HEK293 (cell line): ENCODE data around the gene LPAR2.

Experiments
- CTCF ChIA-PET: fragments of 350-600 bp; formaldehyde crosslinking; extraction: SDS; loops from one replicate; lab custom pipeline; 2021; ENCODE audit warnings: antibody characterized with exemption; lab: Yijun Ruan, JAX
- POLR2A ChIA-PET: fragments of 300-600 bp; formaldehyde crosslinking; extraction: SDS; loops from one replicate; lab custom pipeline; 2020; ENCODE audit warnings: antibody characterized with exemption, inconsistent platforms; lab: Yijun Ruan, JAX
- H3K27ac ChIP-seq: fragments of 200-500 bp; sonication (Bioruptor generic); 2 replicates; pipeline ENCODE4 v1.5.1; 2014; ENCODE audit warnings: low read depth, low read length, control low read depth, inconsistent platforms; ENCODE audit errors: extremely low read depth
- H3K36me3 ChIP-seq, 2 experiments: fragments of 200-500 bp in 1 of 2; sonication (Bioruptor generic) in 1 of 2; 1 replicate in 1 of 2; 2 replicates in 1 of 2; pipeline ENCODE4 v1.5.1; 2014 to 2017; ENCODE audit warnings: inconsistent platforms in 2 of 2, low read length in 2 of 2; ENCODE audit not compliant: control insufficient read depth in 2 of 2, insufficient read depth in 1 of 2
- H3K4me1 ChIP-seq: fragments of 200-500 bp; sonication (Bioruptor generic); 2 replicates; pipeline ENCODE4 v1.5.1; 2014; ENCODE audit warnings: mild to moderate bottlenecking, low read length, inconsistent platforms; ENCODE audit not compliant: control insufficient read depth, insufficient read depth
- H3K4me3 ChIP-seq: 2 replicates; pipeline ENCODE4 v1.5.1; 2011; ENCODE audit warnings: low read depth, mild to moderate bottlenecking, control low read depth, low read length, moderate library complexity
- H3K9me3 ChIP-seq: fragments of 200-500 bp; sonication (Bioruptor generic); 2 replicates; pipeline ENCODE4 v1.5.1; 2014; ENCODE audit warnings: low read depth, low read length, inconsistent platforms; ENCODE audit not compliant: control insufficient read depth, insufficient read depth
- FEZF1 ChIP-seq: fragments of 450-650 bp; formaldehyde crosslinking; IDR thresholded peaks from 2 replicates; pipeline ENCODE4 v1.5.1; 2016; ENCODE audit warnings: missing biosample characterization, missing genetic modification characterization
- HOXD13 ChIP-seq: sonication (generic); formaldehyde crosslinking; IDR thresholded peaks from 2 replicates; pipeline ENCODE4 v1.8.0; 2022; ENCODE audit warnings: missing genetic modification reagents, borderline replicate concordance
- KLF10 ChIP-seq: fragments of 450-650 bp; IDR thresholded peaks from 2 replicates; pipeline ENCODE4 v1.5.1; 2018; ENCODE audit warnings: missing biosample characterization, mild to moderate bottlenecking, missing genetic modification characterization
- ZBTB11 ChIP-seq: fragments of 450-650 bp; formaldehyde crosslinking; conservative IDR thresholded peaks from 2 replicates; pipeline ENCODE4 v1.5.1; 2016; ENCODE audit warnings: low read depth, missing biosample characterization, missing genetic modification characterization
- ZFP69B ChIP-seq: fragments of 450-650 bp; formaldehyde crosslinking; IDR thresholded peaks from 2 replicates; pipeline ENCODE4 v1.5.1; 2016; ENCODE audit warnings: missing biosample characterization, missing genetic modification characterization
- ZNF132 ChIP-seq: fragments of 450-650 bp; formaldehyde crosslinking; IDR thresholded peaks from 2 replicates; pipeline ENCODE4 v1.5.1; 2017; ENCODE audit warnings: missing biosample characterization, missing genetic modification characterization, borderline replicate concordance
- ZNF133 ChIP-seq: fragments of 450-650 bp; formaldehyde crosslinking; IDR thresholded peaks from 2 replicates; pipeline ENCODE4 v1.5.1; 2016; ENCODE audit warnings: missing biosample characterization, missing genetic modification characterization
- ZNF140 ChIP-seq: fragments of 450-650 bp; formaldehyde crosslinking; IDR thresholded peaks from 2 replicates; pipeline ENCODE4 v1.5.1; 2016; ENCODE audit warnings: missing biosample characterization, missing genetic modification characterization
- ZNF155 ChIP-seq: fragments of 450-650 bp; formaldehyde crosslinking; IDR thresholded peaks from 2 replicates; pipeline ENCODE4 v1.5.1; 2016; ENCODE audit warnings: missing biosample characterization, missing genetic modification characterization
- ZNF174 ChIP-seq: fragments of 450-650 bp; formaldehyde crosslinking; IDR thresholded peaks from 2 replicates; pipeline ENCODE4 v1.5.0; 2017; ENCODE audit warnings: missing biosample characterization, mild to moderate bottlenecking, missing genetic modification characterization
- ZNF175 ChIP-seq: fragments of 450-650 bp; formaldehyde crosslinking; IDR thresholded peaks from 2 replicates; pipeline ENCODE4 v1.5.1; 2016; ENCODE audit warnings: missing biosample characterization, missing genetic modification characterization
- ZNF394 ChIP-seq: fragments of 450-650 bp; formaldehyde crosslinking; IDR thresholded peaks from 2 replicates; pipeline ENCODE4 v1.5.1; 2016; ENCODE audit warnings: missing biosample characterization, missing genetic modification characterization, mild to moderate bottlenecking, moderate library complexity, borderline replicate concordance
- ZNF473 ChIP-seq: fragments of 450-650 bp; formaldehyde crosslinking; IDR thresholded peaks from 2 replicates; pipeline ENCODE4 v1.5.1; 2017; ENCODE audit warnings: missing biosample characterization, missing genetic modification characterization
- ZNF629 ChIP-seq: fragments of 450-650 bp; formaldehyde crosslinking; IDR thresholded peaks from 2 replicates; pipeline ENCODE4 v1.5.1; 2017; ENCODE audit warnings: missing biosample characterization, missing genetic modification characterization
- ZNF664 ChIP-seq: fragments of 450-650 bp; formaldehyde crosslinking; IDR thresholded peaks from 2 replicates; pipeline ENCODE4 v1.5.1; 2016; ENCODE audit warnings: missing biosample characterization, missing genetic modification characterization
- TF ChIP-seq, protein P1 (sequence below): fragments of 450-650 bp; formaldehyde crosslinking; IDR thresholded peaks from 2 replicates; pipeline ENCODE4 v1.5.1; 2016; ENCODE audit warnings: missing biosample characterization, missing genetic modification characterization
- TF ChIP-seq, protein P2 (sequence below): fragments of 450-650 bp; formaldehyde crosslinking; IDR thresholded peaks from 2 replicates; pipeline ENCODE4 v1.5.1; 2016; ENCODE audit warnings: missing biosample characterization, missing genetic modification characterization
- TF ChIP-seq, protein P3 (sequence below): sonication (generic); formaldehyde crosslinking; IDR thresholded peaks from 2 replicates; pipeline ENCODE4 v1.8.1; 2022; ENCODE audit warnings: mild to moderate bottlenecking, moderate library complexity, missing genetic modification reagents
- TF ChIP-seq, protein P4 (sequence below): fragments of 450-650 bp; formaldehyde crosslinking; IDR thresholded peaks from 2 replicates; pipeline ENCODE4 v1.5.1; 2016; ENCODE audit warnings: missing biosample characterization, missing genetic modification characterization
- TF ChIP-seq, protein P5 (sequence below): fragments of 450-650 bp; formaldehyde crosslinking; IDR thresholded peaks from 2 replicates; pipeline ENCODE4 v1.5.1; 2016; ENCODE audit warnings: missing biosample characterization, missing genetic modification characterization

Gene LPAR2

GRCh38 chr19:19584356-19584755 is 43.7 kb downstream of the LPAR2 start:
- CTCF ChIA-PET, result no interaction called here
- H3K4me3 ChIP-seq, result no peak overlapping the region
- no peaks in the 10 kb centered on the region for H3K36me3 ChIP-seq
- 0 out of 2 replicates have a peak, but pooled peaks cover 3% of the 10 kb centered on the region for H3K4me1 ChIP-seq
- no peak for TF ChIP-seq ZNF629 (tag by site-specific recombination)
- TF ChIP-seq ZNF473 (tag by site-specific recombination), result no peak
- TF ChIP-seq ZBTB11 (tag by site-specific recombination), result no peak
- TF ChIP-seq ZNF394 (tag by site-specific recombination), result no peak
- no peak for TF ChIP-seq KLF10 (tag by site-specific recombination)
- no peak for TF ChIP-seq ZNF140
- TF ChIP-seq, protein P1, sequence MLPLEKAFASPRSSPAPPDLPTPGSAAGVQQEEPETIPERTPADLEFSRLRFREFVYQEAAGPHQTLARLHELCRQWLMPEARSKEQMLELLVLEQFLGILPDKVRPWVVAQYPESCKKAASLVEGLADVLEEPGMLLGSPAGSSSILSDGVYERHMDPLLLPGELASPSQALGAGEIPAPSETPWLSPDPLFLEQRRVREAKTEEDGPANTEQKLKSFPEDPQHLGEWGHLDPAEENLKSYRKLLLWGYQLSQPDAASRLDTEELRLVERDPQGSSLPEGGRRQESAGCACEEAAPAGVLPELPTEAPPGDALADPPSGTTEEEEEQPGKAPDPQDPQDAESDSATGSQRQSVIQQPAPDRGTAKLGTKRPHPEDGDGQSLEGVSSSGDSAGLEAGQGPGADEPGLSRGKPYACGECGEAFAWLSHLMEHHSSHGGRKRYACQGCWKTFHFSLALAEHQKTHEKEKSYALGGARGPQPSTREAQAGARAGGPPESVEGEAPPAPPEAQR (tag by site-specific recombination), result no peak
- TF ChIP-seq, protein P2, sequence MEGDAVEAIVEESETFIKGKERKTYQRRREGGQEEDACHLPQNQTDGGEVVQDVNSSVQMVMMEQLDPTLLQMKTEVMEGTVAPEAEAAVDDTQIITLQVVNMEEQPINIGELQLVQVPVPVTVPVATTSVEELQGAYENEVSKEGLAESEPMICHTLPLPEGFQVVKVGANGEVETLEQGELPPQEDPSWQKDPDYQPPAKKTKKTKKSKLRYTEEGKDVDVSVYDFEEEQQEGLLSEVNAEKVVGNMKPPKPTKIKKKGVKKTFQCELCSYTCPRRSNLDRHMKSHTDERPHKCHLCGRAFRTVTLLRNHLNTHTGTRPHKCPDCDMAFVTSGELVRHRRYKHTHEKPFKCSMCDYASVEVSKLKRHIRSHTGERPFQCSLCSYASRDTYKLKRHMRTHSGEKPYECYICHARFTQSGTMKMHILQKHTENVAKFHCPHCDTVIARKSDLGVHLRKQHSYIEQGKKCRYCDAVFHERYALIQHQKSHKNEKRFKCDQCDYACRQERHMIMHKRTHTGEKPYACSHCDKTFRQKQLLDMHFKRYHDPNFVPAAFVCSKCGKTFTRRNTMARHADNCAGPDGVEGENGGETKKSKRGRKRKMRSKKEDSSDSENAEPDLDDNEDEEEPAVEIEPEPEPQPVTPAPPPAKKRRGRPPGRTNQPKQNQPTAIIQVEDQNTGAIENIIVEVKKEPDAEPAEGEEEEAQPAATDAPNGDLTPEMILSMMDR, result no peak
- TF ChIP-seq ZNF133 (tag by site-specific recombination), result no peak
- no peak for TF ChIP-seq ZNF132
- no peak for TF ChIP-seq ZNF175 (tag by site-specific recombination)
- TF ChIP-seq, protein P3, sequence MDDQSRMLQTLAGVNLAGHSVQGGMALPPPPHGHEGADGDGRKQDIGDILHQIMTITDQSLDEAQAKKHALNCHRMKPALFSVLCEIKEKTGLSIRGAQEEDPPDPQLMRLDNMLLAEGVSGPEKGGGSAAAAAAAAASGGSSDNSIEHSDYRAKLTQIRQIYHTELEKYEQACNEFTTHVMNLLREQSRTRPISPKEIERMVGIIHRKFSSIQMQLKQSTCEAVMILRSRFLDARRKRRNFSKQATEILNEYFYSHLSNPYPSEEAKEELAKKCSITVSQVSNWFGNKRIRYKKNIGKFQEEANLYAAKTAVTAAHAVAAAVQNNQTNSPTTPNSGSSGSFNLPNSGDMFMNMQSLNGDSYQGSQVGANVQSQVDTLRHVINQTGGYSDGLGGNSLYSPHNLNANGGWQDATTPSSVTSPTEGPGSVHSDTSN (CRISPR knock-in tag), result no peak
- TF ChIP-seq ZNF174 (tag by site-specific recombination), result no peak
- TF ChIP-seq ZNF664, result no peak
- no peak for TF ChIP-seq ZNF155 (tag by site-specific recombination)
- no peak for TF ChIP-seq FEZF1 (tag by site-specific recombination)
- TF ChIP-seq, protein P4, sequence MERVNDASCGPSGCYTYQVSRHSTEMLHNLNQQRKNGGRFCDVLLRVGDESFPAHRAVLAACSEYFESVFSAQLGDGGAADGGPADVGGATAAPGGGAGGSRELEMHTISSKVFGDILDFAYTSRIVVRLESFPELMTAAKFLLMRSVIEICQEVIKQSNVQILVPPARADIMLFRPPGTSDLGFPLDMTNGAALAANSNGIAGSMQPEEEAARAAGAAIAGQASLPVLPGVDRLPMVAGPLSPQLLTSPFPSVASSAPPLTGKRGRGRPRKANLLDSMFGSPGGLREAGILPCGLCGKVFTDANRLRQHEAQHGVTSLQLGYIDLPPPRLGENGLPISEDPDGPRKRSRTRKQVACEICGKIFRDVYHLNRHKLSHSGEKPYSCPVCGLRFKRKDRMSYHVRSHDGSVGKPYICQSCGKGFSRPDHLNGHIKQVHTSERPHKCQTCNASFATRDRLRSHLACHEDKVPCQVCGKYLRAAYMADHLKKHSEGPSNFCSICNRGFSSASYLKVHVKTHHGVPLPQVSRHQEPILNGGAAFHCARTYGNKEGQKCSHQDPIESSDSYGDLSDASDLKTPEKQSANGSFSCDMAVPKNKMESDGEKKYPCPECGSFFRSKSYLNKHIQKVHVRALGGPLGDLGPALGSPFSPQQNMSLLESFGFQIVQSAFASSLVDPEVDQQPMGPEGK, result no peak
- TF ChIP-seq, protein P5, sequence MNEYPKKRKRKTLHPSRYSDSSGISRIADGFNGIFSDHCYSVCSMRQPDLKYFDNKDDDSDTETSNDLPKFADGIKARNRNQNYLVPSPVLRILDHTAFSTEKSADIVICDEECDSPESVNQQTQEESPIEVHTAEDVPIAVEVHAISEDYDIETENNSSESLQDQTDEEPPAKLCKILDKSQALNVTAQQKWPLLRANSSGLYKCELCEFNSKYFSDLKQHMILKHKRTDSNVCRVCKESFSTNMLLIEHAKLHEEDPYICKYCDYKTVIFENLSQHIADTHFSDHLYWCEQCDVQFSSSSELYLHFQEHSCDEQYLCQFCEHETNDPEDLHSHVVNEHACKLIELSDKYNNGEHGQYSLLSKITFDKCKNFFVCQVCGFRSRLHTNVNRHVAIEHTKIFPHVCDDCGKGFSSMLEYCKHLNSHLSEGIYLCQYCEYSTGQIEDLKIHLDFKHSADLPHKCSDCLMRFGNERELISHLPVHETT (tag by site-specific recombination), result no peak
- TF ChIP-seq HOXD13, result no peak
- no peak for TF ChIP-seq ZFP69B (tag by site-specific recombination)
- TF ChIP-seq, all 188 proteins: peak for 0
- no peak overlapping the region for H3K27ac ChIP-seq
- POLR2A ChIA-PET, result no interaction called here
- no peaks in the 10 kb centered on the region for H3K9me3 ChIP-seq
